HG02852 (cell line): ENCODE results near the gene RAPGEF2.
"Not testable (repeated sequence)": the region's sequence is repeated elsewhere in the genome, so short reads cannot be mapped to it uniquely, and the experiment has no call there.

ENCODE experiments used
- ATAC-seq: cut with Tn5 transposase; IDR thresholded peaks from one replicate; pipeline ENCODE4 v1.9.1; 2021; ENCODE audit warnings: mild to moderate bottlenecking, moderate library complexity; ENCODE audit not compliant: unreplicated experiment

Gene RAPGEF2

GRCh38 chr4:159298502-159298901, 195.6 kb downstream of the RAPGEF2 start:
- ATAC-seq = peak; percentile 80

- no peak for ATAC-seq
Observed at GRCh38 chr4:159303435-159303834, 200.6 kb downstream of the RAPGEF2 start.

DNA sequence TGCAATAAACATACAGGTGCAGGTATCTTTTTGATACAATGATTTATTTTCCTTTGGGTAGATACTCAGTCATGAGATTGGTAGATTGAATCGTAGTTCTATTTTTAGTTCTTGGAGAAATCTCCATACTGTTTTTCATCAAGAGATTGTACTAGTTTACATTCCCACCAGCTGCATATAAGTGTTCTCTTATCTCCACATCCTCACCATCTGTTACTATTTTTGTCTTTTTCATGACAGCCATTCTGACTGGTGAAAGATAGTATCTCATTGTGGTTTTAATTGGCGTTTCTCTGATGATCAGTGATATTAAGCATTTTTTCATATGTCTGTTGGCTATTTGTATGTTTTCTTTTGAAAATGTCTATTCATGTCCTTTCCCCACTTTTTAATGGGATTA, 202.2 kb downstream of the RAPGEF2 start:
- ATAC-seq = no peak

- no peak for ATAC-seq
Observed at GRCh38 chr4:159307929-159308328, 205.1 kb downstream of the RAPGEF2 start.

DNA sequence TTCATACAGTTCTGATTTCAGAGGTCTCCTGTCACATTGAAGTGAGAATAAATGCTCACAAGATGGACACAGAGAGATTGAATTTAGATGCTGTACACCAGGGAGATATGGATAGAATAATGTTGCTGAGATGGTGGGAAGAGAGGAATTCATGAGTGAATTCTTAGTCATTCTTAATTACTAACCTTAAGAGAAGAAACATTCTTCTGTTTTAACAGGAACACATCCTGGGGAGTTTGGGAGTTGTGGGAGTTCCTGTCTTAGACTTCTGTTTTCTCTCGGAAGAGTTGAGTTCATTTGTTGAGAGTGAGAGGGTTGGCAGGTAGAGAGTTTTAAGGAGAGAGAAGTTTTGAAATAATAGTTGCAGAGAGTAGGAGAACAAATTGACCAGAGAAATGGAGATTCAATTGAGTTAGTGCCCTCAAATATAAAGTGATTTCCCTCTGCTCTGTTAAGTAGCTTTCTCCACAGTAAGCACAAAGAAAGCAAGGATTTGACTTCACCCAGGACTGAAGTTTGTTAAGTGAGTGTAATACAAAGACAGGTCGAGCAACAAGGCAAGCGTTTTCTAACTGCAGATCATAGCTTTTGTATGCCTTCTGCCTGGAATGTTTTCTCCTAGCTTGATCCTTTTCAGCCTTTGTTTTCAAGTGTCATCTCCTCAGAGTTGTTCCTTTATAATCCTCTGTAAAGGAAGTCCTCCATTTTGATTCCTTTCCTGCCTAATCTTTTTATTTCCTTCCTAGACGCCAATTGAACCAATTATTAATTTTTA, 205.9 kb downstream of the RAPGEF2 start:
- ATAC-seq = no peak

- ATAC-seq = no peak
Observed at GRCh38 chr4:159312236-159312635, 209.4 kb downstream of the RAPGEF2 start.

- not testable (repeated sequence) for ATAC-seq
Observed at GRCh38 chr4:159315879-159316278, 213.0 kb downstream of the RAPGEF2 start.

GRCh38 chr4:159317203-159317602, 214.3 kb downstream of the RAPGEF2 start:
- no peak for ATAC-seq

GRCh38 chr4:159319027-159319426, 216.1 kb downstream of the RAPGEF2 start:
- no peak for ATAC-seq

- no peak for ATAC-seq
Observed at GRCh38 chr4:159326480-159326879, 223.6 kb downstream of the RAPGEF2 start.

GRCh38 chr4:159328766-159329165, 225.9 kb downstream of the RAPGEF2 start:
- no peak for ATAC-seq

- ATAC-seq = no peak
Observed at GRCh38 chr4:159334461-159334860, 231.6 kb downstream of the RAPGEF2 start.

DNA sequence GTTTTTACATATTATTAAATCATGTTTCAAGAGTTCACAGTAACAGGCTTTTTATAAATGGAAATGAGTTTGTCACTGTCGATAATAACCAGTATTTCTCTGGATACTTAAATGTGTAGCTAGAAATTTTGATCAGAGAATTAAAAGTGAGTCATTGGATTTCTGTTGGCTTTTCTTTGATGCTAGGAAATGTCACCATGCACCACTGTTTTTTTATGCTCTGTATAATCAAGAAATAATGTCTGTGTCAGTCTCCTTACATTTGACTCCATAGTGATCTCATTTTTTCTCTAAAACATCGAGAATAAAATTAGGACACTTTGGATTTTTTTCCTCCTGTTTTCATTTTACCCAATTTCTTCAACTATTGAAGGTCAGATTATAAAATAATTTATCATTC, 234.2 kb downstream of the RAPGEF2 start:
- no peak for ATAC-seq

DNA sequence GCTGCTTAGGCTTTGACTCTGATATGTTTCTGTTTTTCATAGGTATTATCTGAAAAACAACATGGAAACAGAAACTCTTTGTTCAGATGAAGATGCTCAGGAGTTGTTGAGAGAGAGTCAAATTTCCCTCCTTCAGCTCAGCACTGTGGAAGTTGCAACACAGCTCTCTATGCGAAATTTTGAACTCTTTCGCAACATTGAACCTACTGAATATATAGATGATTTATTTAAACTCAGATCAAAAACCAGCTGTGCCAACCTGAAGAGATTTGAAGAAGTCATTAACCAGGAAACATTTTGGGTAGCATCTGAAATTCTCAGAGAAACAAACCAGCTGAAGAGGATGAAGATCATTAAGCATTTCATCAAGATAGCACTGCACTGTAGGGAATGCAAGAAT, 238.6 kb downstream of the RAPGEF2 start:
- no peak for ATAC-seq

GRCh38 chr4:159342374-159342773, 239.5 kb downstream of the RAPGEF2 start:
- ATAC-seq = no peak

GRCh38 chr4:159343116-159343515, 240.2 kb downstream of the RAPGEF2 start:
- ATAC-seq = no peak

GRCh38 chr4:159344877-159345276, 242.0 kb downstream of the RAPGEF2 start:
- ATAC-seq = no peak

GRCh38 chr4:159346681-159347080, 243.8 kb downstream of the RAPGEF2 start:
- no peak for ATAC-seq

DNA sequence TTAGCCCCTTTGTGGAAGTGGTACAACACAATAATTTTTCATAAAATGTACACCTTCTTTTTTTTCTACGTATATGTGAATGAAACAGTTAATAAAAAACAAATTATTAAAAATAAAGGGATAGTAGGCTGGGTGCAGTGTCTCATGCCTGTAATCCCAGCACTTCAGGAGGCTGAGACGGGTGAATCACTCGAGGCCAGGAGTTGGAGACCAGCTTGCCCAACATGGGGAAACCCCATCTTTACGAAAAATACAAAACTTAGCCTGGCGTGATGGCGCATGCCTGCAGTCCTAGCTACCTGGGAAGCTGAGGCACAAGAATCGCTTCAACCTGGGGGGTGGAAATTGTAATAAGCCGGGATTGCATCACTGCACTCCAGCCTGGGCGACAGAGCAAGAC, 244.9 kb downstream of the RAPGEF2 start:
- no peak for ATAC-seq

DNA sequence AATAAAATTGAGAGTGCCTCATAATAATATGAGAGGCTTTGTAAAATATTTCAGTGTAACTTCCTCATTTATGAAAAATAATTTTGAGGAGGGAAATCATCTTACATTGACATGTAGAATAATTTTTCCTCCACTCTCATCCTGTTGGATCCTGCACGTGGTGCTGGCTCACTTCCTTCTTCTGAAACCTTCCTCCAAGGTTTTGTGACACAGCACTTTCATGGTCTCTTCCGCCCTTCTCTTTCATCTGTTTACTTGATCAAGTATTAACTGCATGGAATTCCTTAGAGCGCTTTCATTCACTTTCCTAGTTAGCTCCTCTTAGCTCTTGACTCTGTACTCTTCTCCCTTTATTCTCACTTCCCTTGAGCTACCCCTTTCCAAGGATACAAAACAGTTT, 246.5 kb downstream of the RAPGEF2 start:
- no peak for ATAC-seq

GRCh38 chr4:159352609-159353008, 249.7 kb downstream of the RAPGEF2 start:
- ATAC-seq = no peak

GRCh38 chr4:159353422-159354116, 250.7 kb downstream of the RAPGEF2 start:
- ATAC-seq = no peak
